ENCODE results near the gene CYP3A7.

- TF ChIP-seq POLR2A (IDR thresholded peaks at IDR 0.05) (no peak), CTCF (IDR thresholded peaks at IDR 0.05) (no peak)
Observed at GRCh38 chr7:99694912-99695304, 40.1 kb downstream of the CYP3A7 start.
